Measurements from ENCODE around the gene OR52H1. TPM values are rescaled to one million over a fixed set of nuclear protein-coding genes. Genes with fewer than 3 reads are reported as not detected.
A peak's percentile ranks its signal among the peaks of the same experiment; 100 is the strongest.

The OR52H1 gene
- polyA plus RNA-seq, 4 donors = not detected

DNA sequence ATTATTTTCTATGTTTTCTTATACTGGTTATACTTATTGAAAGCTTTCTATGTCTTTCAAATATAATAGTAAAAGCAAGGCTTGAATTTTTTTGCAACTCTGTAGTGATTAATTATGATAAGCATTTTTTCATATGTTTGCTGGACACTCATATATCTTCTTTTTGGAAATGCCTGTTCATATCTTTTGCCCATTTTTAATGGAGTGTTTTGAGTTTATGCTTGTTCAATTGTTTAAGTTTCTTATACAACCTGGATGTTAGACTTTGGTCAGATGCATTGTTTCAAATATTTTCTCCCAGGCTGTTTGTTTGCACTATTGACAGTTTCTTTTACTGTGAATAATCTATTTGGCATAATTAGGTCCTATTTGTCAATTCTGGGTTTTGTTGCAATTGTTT lies 11.9 kb downstream of the OR52H1 start:
- DNase-seq (ENCODE audit: low read depth in 4 of 4, low spot score in 3 of 4) = no peak

DNA sequence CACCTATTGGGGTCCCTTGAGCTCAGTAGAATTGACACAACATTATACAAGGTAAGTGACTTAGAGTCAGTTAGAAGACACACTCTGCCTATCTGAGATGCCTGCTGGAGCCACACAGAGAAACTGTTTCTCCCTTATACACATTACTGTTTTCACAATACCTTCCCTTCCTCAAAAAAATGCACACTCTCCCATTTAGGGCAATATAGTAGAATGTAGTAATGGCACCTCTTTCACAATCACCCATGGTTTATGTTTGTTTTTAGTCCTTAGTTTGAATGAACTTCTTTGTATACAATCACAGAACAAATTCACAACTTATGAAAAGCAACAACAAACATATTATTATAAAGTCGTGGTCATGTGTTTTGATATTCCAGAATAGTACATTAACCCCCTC lies 14.3 kb downstream of the OR52H1 start:
- no peak for DNase-seq (ENCODE audit: low read depth in 4 of 4, low spot score in 3 of 4)

DNA sequence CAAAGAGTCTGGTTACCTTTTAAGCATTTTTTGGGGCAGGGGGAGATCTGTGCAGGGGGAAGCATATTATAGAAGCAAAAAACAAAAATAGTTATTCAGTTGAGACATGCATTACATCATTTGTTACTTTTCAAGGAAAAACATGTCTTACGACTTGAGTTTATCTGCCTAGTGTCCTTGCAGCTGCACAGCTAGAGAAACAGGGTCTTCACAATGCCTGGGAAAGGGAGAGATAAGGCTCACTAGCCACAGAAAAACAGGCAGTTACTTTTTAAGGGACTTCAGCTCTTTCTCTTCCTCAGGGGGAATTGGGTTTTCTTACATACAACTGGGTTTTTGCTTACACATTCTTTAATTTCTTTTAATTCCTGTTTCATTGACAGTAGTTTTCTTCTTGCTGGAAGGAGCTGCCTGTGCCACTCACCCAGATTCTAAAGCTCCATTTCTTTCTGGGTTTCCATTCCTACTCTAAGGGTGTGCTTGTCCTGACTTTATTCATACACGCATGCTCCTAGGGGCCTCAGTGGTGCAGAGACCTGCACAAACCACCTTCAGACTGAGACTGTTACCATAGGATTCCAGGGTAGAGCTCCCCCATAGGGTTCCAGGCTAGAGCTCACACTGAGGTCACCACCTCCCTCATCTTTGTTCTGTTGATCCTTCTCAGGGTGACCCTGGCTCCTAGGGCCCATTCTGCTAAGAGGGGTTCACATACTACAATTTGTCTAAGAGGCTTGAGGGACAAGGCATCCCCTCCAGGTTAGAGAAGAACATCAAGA lies 17.1 kb downstream of the OR52H1 start:
- DNase-seq (ENCODE audit: low read depth in 4 of 4, low spot score in 3 of 4) = no peak

DNA sequence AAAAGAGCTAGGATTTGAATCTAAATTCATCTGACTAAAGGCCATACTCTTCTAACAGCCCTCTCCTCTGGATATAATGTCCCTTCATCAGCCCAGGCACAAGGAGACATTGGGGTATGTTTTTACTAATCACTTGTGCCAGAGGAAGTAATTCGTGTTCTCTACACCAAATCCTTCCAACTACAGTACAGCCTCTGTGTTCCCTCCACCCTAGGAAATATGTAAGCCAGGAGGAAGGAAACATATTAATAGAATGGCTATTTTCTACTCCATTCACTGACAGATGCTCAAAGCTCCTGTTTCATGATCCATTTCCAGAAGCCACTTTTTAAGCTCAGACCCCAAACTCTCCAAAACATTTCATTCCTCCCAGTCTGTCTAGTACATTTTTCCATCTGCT lies 19.8 kb downstream of the OR52H1 start:
- DNase-seq (ENCODE audit: low read depth in 4 of 4, low spot score in 3 of 4) = no peak

DNA sequence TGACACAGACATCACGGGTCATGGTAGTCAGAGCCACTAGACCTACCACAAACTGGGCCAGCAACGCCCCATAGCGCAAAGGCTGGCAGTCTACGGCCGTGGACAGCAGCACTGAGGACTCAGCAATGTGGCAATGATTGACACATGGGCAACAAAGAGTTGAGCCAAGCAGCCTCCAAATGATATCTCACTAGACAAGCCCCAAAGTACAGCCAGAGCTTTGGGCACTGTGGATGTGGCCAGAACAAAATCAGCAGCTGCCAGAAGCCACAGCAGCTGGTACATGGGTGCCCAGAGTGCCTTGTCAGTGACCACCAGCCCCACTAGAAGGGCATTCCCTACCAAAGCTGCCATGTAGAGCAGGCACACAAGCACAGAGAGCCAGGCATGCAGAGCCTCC lies 20.6 kb downstream of the OR52H1 start:
- DNase-seq (ENCODE audit: low read depth in 4 of 4, low spot score in 3 of 4) = no peak

DNA sequence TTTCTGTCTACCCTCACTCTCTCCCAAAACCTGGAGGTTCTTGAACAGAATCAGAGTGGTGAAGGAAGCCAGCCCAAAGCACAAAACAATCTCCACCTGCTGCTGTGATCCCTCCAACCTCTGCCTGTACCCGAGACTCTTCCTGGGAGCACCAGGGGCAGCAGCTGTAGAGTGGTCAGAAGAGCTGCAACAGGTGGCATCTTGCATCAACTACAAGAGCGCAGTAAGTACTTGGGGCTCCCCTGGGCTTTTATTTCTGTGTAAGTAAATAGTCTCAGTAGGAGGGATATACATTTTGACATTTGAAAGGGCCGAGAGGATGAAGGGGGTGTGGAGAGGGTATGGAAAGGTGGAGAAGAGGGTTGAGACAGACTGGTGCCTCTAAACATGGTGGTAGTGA lies 23.6 kb downstream of the OR52H1 start:
- DNase-seq (ENCODE audit: low read depth in 4 of 4, low spot score in 3 of 4) = no peak

DNA sequence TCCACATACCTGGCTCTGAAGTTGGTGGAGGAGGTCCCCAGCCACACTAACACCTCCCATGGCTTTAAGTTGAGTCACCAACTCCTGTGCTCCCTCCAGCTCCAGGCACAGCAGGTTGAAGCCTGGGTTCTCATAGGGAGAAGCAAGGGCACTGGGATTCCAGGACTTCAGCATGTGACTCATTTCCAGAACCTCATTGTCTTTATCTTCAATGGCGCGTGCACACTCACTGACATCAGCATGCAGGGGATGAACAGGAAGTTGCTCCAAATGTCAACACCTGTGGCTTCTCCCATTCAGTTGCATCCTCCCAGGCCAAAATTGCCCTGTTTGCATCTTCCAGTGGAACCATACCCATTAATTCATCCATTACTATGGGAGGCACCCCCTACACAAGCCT lies 26.0 kb downstream of the OR52H1 start:
- DNase-seq (ENCODE audit: low read depth in 4 of 4, low spot score in 3 of 4) = no peak

DNA sequence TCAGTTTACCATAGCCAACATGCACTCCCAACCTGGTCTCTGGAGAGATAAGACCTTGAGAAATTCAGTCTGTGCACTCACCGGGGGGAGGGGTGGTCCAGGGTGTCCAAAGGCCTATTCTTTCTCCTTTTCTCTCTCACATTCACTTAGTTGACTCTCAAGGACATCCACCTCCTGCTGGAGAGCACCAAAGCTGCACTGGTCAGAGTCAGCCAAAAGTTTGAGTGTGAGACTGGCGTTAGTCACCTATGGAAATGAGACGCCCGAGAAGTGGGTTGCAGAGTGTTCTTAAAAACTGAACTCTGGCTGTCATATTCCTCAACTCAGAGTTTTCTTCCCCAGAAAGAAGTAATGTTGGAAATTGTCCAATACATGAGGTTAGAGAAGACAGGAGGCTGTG lies 26.8 kb downstream of the OR52H1 start:
- no peak for DNase-seq (ENCODE audit: low read depth in 4 of 4, low spot score in 3 of 4)

DNA sequence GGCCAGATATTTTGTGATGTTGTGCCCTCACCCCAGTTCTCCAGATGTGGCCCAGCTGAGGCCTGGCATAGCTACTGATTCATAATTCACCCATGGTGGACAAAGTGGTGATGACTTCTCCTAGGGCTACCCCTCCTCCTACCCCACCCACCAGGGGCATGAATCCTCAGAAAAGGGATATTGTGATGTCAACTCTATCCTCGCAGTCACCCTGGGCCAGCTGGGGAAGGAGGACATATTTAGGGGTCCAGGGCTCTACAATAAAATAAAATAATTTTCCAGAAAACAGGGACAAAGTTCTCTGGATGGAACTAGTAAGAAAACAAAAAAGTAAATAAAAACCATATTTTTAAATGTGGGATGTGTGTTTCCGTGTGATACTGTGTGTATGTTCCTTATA lies 31.7 kb downstream of the OR52H1 start, which contains the start of gene UBQLNL:
UBQLNL (minus strand) TSS at position 101 of the 400 bp plus-strand sequence. CDS start 258 bp downstream, outside the sequence.
- DNase-seq (ENCODE audit: low read depth in 4 of 4, low spot score in 3 of 4) = no peak

DNA sequence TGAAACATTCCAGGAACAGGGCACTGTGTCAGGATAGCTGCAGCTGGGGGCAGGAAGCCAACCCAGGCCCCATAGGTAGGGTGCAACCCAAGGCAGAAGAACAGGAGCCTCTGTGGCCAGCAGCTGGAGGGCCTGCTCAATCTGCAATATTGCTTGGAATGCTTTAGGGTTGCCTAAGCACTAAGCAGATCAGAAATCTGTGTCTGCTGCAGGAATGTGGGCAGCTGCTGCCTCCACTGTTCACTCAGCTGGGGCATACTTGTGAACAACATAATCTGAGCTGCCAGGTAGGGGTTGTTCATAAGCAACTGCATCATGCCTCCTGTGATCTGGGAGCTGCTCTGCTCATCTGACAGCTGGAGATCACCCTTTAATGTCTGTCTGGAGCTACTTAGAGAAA lies 33.5 kb downstream of the OR52H1 start:
- DNase-seq (ENCODE audit: low read depth in 4 of 4, low spot score in 3 of 4) = no peak

DNA sequence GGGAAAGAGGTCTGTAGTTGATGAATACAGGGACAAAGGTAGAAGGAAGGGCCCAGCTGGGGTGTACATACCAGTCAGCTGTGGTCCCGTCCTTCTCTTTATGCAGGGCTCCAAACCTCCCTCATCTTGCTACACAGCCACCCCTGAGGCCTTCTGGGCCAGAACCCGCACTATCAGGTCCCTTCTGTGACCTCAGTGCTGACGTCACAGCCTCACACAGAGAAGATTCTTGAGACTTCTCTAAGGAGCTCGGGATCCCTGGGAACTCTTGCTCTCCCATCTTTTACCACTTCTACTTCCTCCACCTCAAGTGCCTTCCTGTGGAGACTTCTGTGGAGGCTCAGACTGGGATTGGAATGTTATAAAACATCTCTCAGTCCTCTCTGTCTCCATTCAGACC lies 38.5 kb downstream of the OR52H1 start, which contains the start of gene UBQLN3:
UBQLN3 (minus strand) TSS at position 155 of the 400 bp plus-strand sequence. CDS start 399 bp downstream, outside the sequence.
- DNase-seq (ENCODE audit: low read depth in 4 of 4, low spot score in 3 of 4) = no peak

DNA sequence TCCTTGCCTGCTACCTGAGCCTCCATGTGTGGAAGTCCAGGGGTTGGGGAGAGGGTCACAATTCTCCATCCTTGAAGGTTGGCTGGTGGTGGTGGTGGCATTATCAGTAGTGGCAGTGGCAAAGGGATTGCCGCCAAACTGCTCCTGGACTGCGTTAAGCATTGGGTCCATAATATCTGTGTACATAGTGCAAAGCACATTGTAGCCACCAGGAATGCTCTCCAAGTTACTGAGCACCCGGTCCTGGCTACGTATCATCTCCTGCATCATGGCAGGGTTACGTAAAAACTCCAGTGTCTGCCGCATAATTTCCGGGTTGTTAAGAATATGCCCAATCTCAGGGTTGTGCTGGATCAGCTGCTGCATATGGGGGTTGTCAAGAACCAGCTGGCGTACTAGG lies 39.7 kb downstream of the OR52H1 start:
- DNase-seq (ENCODE audit: low read depth in 4 of 4, low spot score in 3 of 4) = no peak

DNA sequence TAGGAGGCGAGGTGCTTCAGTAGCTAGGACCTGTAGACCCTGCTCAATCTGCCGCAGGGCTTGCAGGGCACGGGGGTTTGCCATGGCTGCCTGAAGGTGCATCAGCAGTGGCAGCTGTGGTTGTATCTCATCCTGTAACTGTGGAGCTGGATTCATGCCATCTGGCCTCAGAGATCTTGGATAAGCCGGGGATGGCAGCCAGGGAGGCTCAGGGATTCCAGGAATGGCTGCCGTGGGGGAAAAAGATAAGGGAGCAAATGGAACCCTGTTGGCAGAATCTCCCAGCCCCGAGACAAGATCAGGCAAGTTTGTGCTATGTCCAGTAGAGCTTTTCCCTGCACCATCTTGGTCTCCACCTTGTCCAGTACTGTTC lies 40.4 kb downstream of the OR52H1 start:
- DNase-seq (ENCODE audit: low read depth in 4 of 4, low spot score in 3 of 4) = no peak

DNA sequence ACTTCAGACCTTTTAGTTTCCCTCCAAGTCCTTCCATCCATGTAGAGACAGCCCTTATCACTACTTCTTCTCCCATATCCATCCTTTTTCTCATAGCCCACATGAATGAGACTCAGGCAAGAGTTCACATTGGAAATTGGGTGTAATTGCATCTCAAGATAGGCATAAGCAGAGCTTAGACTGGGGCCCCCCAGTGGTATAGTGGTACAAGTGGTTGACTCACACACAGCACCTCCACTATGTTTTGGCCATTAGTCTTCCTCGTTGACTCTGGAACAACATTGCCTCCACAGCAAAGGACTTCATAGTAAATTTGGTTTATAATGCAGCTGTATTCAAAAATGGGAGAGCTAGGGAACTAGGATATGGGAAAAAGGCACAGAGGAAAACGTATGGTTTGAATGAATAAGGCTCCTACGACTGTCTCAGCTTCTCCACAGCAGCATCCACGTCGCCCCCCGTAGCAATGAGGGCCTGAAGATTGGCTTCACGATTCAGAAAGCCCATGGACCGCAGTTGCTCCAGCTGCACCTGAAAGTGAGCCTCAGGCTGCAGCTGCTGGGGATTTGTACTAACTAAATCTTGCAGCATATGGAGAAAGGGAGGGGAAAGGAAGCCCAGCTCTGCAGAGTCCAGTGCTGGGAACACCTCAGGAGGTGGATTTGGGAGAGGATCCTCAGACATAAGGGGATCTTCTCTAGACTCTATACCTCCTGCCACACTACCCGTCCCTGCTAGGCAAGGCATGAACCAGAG lies 41.0 kb downstream of the OR52H1 start:
- DNase-seq (ENCODE audit: low read depth in 4 of 4, low spot score in 3 of 4) = no peak

DNA sequence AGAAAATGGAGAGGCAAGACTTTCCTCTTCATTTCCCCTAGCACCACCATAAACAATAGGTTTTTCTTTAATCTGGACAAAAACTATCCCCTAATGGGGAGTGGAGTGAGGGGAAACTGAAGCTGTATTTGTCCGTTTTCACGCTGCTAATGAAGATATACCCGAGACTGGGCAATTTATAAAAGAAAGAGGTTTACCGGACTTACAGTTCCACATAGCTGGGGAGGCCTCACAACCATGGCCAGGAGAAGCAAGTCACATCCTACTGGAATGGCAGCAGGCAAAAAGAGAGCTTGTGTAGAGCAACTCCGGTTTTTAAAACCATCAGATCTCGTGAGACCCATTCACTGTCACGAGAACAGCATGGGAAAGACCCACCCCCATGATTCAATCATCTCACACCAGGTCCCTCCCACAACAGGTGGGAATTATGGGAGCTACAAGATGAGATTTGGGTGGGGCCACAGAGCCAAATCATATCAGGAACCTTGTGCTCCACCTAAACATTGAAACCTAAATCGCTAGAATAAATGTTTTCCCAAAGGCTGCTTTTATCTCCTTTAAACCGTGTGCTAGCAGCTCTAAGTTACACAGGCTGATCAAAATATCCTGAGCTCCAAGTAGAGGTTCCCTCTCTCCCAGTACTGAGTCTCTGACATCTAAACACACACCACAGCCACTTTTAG lies 42.8 kb downstream of the OR52H1 start:
- DNase-seq (ENCODE audit: low read depth in 4 of 4, low spot score in 3 of 4) = no peak

DNA sequence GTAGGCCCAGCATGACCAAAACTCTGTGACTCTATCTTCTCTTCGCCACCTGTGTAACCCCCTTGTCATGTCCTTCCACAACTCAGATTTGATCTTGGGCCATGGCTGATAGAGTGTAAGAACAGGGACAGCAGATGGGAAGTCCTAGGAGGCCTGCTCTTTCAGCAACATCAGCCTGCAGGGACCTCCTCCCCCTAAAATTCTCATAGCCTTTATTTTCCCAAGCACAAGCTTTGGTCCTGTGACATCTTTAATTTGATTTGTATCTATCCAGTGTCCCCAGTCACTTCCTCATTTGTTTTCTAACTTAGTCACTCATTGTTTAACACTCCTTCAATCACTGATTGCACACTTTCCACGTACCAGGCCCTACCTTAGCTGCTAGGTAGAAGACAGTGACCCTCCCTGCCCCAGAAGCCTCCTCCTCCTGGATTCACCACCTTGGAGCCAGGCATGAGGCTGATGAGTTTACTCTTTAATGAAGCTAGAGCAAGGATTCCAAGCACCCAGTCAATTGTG lies 43.9 kb downstream of the OR52H1 start:
- DNase-seq (ENCODE audit: low read depth in 4 of 4, low spot score in 3 of 4) = peak in 2 of 4 donors; percentile 11 to 20

DNA sequence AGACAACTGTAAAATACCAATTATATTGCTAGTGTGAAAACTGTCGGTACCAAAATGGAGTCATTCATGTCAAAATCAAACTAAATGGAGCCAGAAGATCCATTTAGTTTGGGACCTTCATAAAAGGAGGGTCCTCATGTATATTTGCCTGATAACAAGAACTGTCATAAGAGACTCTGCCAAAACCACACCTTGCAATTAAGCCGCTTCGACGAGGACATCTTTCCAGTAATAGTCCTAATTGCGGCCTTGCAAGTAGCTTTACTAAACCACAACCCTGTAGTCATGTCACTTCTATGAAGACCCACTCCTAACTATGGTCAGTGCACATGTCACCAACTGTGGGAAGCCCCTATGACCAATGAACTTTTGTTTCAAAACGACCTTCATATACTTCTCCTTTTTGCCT lies 47.9 kb downstream of the OR52H1 start:
- no peak for DNase-seq (ENCODE audit: low read depth in 4 of 4, low spot score in 3 of 4)

DNA sequence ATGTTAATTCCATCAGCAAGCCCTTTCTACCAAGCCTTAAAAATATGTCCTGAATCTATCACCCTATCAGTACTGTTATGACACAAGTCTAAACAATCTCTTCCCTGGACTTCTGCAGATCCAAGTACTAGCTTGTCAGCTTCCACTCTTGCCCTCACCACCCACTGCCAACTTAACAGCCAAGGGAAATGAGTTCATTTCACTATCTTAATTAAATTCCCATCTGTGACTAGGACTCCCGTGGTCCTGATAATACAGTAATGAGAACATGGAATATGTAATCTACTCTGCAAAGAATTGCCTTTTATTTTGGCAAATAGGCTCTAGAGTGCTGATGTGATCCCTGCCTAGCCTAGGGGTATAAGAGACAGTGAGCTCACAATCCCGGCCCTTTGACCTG lies 48.7 kb downstream of the OR52H1 start:
- no peak for DNase-seq (ENCODE audit: low read depth in 4 of 4, low spot score in 3 of 4)

All from left renal pelvis (tissue), 4 donors.